Measurements from ENCODE around the gene TRIM16. TPM values are rescaled to one million over a fixed set of nuclear protein-coding genes. Genes with fewer than 3 reads are reported as not detected.
"Not testable (repeated sequence)": the region's sequence is repeated elsewhere in the genome, so short reads cannot be mapped to it uniquely, and the experiment has no call there.

Gene TRIM16
- 10 to 100 TPM in 1 of 2 donors, 1 to 10 TPM in 1; 6.1 to 15.1 TPM for total RNA-seq

GRCh38 chr17:15683824-15684478 lies at the start of gene TRIM16:
Gene TRIM16 (minus strand): TSS chr17:15684311. CDS start chr17:15651609, 32,702 bp downstream.
- DNase-seq (ENCODE audit: low spot score) = peak; percentile 82

GRCh38 chr17:15733174-15733789 lies 49.2 kb upstream of the TRIM16 start:
- H3K4me3 Mint-ChIP-seq; H3K27me3 Mint-ChIP-seq; H3K36me3 Mint-ChIP-seq; ATAC-seq; H3K9me3 Mint-ChIP-seq; H3K27ac Mint-ChIP-seq; DNase-seq (ENCODE audit: low spot score); H3K4me1 Mint-ChIP-seq (ENCODE audit: low read depth in 2 of 2): not testable (repeated sequence)

More at GRCh38 chr17:15683824-15684478, at the start of gene TRIM16:
- not testable (repeated sequence) for H3K27me3 Mint-ChIP-seq, H3K9me3 Mint-ChIP-seq, H3K36me3 Mint-ChIP-seq
- peak; percentile 95 to 97 for ATAC-seq
- H3K4me3 Mint-ChIP-seq = peak within 1 kb of the TSS; percentile 94
- peaks cover 13% of the 10 kb centered on the region in 2 donors for H3K4me1 Mint-ChIP-seq (ENCODE audit: low read depth in 2 of 2)
- H3K27ac Mint-ChIP-seq = peak within 1 kb of the TSS; percentile 81 to 89

GRCh38 chr17:15731900-15732299 lies 47.8 kb upstream of the TRIM16 start, which contains the start of gene TBC1D26:
Gene TBC1D26 (plus strand): TSS chr17:15732283. CDS start chr17:15735349, 3,066 bp downstream.
- not testable (repeated sequence) for H3K27me3 Mint-ChIP-seq; H3K36me3 Mint-ChIP-seq; H3K27ac Mint-ChIP-seq; DNase-seq (ENCODE audit: low spot score); H3K9me3 Mint-ChIP-seq; ATAC-seq; H3K4me1 Mint-ChIP-seq (ENCODE audit: low read depth in 2 of 2); H3K4me3 Mint-ChIP-seq

GRCh38 chr17:15730535-15730934 lies 46.4 kb upstream of the TRIM16 start:
- ATAC-seq, H3K36me3 Mint-ChIP-seq, H3K27ac Mint-ChIP-seq: not testable (repeated sequence)

GRCh38 chr17:15716601-15717563 lies 32.8 kb upstream of the TRIM16 start:
- DNase-seq (ENCODE audit: low spot score); H3K27me3 Mint-ChIP-seq; H3K4me1 Mint-ChIP-seq (ENCODE audit: low read depth in 2 of 2); H3K9me3 Mint-ChIP-seq; H3K4me3 Mint-ChIP-seq; ATAC-seq; H3K27ac Mint-ChIP-seq: not testable (repeated sequence)
- peaks cover 38% of the 10 kb centered on the region for H3K36me3 Mint-ChIP-seq

More at GRCh38 chr17:15730535-15730934, 46.4 kb upstream of the TRIM16 start:
- H3K4me1 Mint-ChIP-seq (ENCODE audit: low read depth in 2 of 2); H3K4me3 Mint-ChIP-seq; H3K27me3 Mint-ChIP-seq; H3K9me3 Mint-ChIP-seq; DNase-seq (ENCODE audit: low spot score): not testable (repeated sequence)

- DNase-seq (ENCODE audit: low spot score); H3K27ac Mint-ChIP-seq; H3K9me3 Mint-ChIP-seq; H3K4me1 Mint-ChIP-seq (ENCODE audit: low read depth in 2 of 2); H3K4me3 Mint-ChIP-seq; H3K27me3 Mint-ChIP-seq; ATAC-seq: not testable (repeated sequence)
- peaks cover 39% of the 10 kb centered on the region for H3K36me3 Mint-ChIP-seq
Measured at GRCh38 chr17:15708879-15709278, 24.8 kb upstream of the TRIM16 start.

GRCh38 chr17:15704813-15705212 lies 20.7 kb upstream of the TRIM16 start:
- not testable (repeated sequence) for H3K9me3 Mint-ChIP-seq; H3K4me3 Mint-ChIP-seq; H3K27me3 Mint-ChIP-seq; H3K27ac Mint-ChIP-seq; H3K4me1 Mint-ChIP-seq (ENCODE audit: low read depth in 2 of 2); DNase-seq (ENCODE audit: low spot score)
- H3K36me3 Mint-ChIP-seq = peaks cover 29% of the 10 kb centered on the region
- ATAC-seq = peak in 1 of 2 donors; percentile 68

- H3K27me3 Mint-ChIP-seq; H3K9me3 Mint-ChIP-seq; H3K27ac Mint-ChIP-seq; H3K4me1 Mint-ChIP-seq (ENCODE audit: low read depth in 2 of 2); ATAC-seq; H3K4me3 Mint-ChIP-seq; DNase-seq (ENCODE audit: low spot score): not testable (repeated sequence)
- peaks cover 29% of the 10 kb centered on the region for H3K36me3 Mint-ChIP-seq
Measured at GRCh38 chr17:15704239-15704638, 20.1 kb upstream of the TRIM16 start.

GRCh38 chr17:15699937-15700336 lies 15.8 kb upstream of the TRIM16 start:
- peak overlapping the region; percentile 95 for H3K4me3 Mint-ChIP-seq
- H3K9me3 Mint-ChIP-seq; DNase-seq (ENCODE audit: low spot score); H3K36me3 Mint-ChIP-seq; H3K4me1 Mint-ChIP-seq (ENCODE audit: low read depth in 2 of 2); H3K27me3 Mint-ChIP-seq: not testable (repeated sequence)
- peak overlapping the region; percentile 77 to 95 for H3K27ac Mint-ChIP-seq
- peak in 1 of 2 donors; percentile 15 for ATAC-seq

- H3K4me1 Mint-ChIP-seq (ENCODE audit: low read depth in 2 of 2); H3K9me3 Mint-ChIP-seq; H3K27me3 Mint-ChIP-seq; H3K36me3 Mint-ChIP-seq: not testable (repeated sequence)
- DNase-seq (ENCODE audit: low spot score) (peak; percentile 98), ATAC-seq (peak; percentile 96 to 99)
- Mint-ChIP-seq H3K4me3 (peak within 1 kb of the TSS; percentile 95), H3K27ac (peak within 1 kb of the TSS; percentile 77 to 95)
Measured at GRCh38 chr17:15699413-15699924, 15.4 kb upstream of the TRIM16 start, which contains the start of gene ZNF286A. Gene ZNF286A (plus strand): TSS chr17:15699752. CDS start chr17:15700330, 578 bp downstream.

GRCh38 chr17:15698967-15699366 lies 14.9 kb upstream of the TRIM16 start:
- Mint-ChIP-seq H3K27ac (peak overlapping the region; percentile 77 to 95), H3K4me3 (peak overlapping the region; percentile 95)
- H3K4me1 Mint-ChIP-seq (ENCODE audit: low read depth in 2 of 2); H3K27me3 Mint-ChIP-seq; ATAC-seq; H3K9me3 Mint-ChIP-seq; H3K36me3 Mint-ChIP-seq; DNase-seq (ENCODE audit: low spot score): not testable (repeated sequence)

GRCh38 chr17:15687494-15687893 lies 3.4 kb upstream of the TRIM16 start:
- H3K27ac Mint-ChIP-seq; H3K4me3 Mint-ChIP-seq; H3K9me3 Mint-ChIP-seq; H3K27me3 Mint-ChIP-seq; H3K36me3 Mint-ChIP-seq; ATAC-seq; DNase-seq (ENCODE audit: low spot score): not testable (repeated sequence)
- peaks cover 13% of the 10 kb centered on the region in 2 donors for H3K4me1 Mint-ChIP-seq (ENCODE audit: low read depth in 2 of 2)

GRCh38 chr17:15683135-15683534 lies 976 bp downstream of the TRIM16 start:
- not testable (repeated sequence) for H3K27ac Mint-ChIP-seq; DNase-seq (ENCODE audit: low spot score); ATAC-seq

More at GRCh38 chr17:15683135-15683534, 976 bp downstream of the TRIM16 start:
- H3K36me3 Mint-ChIP-seq, H3K27me3 Mint-ChIP-seq, H3K9me3 Mint-ChIP-seq: not testable (repeated sequence)
- H3K4me3 Mint-ChIP-seq = peak overlapping the region; percentile 94
- peaks cover 13% of the 10 kb centered on the region in 2 donors for H3K4me1 Mint-ChIP-seq (ENCODE audit: low read depth in 2 of 2)
